GM10847 (cell line): ENCODE results near the gene DIP2A.

Experiments
- POLR2A ChIP-seq: IDR thresholded peaks from 2 replicates; pipeline ENCODE4 v1.6.1; 2011; ENCODE audit not compliant: insufficient read length; ENCODE audit errors: extremely low read depth

Gene DIP2A

DNA sequence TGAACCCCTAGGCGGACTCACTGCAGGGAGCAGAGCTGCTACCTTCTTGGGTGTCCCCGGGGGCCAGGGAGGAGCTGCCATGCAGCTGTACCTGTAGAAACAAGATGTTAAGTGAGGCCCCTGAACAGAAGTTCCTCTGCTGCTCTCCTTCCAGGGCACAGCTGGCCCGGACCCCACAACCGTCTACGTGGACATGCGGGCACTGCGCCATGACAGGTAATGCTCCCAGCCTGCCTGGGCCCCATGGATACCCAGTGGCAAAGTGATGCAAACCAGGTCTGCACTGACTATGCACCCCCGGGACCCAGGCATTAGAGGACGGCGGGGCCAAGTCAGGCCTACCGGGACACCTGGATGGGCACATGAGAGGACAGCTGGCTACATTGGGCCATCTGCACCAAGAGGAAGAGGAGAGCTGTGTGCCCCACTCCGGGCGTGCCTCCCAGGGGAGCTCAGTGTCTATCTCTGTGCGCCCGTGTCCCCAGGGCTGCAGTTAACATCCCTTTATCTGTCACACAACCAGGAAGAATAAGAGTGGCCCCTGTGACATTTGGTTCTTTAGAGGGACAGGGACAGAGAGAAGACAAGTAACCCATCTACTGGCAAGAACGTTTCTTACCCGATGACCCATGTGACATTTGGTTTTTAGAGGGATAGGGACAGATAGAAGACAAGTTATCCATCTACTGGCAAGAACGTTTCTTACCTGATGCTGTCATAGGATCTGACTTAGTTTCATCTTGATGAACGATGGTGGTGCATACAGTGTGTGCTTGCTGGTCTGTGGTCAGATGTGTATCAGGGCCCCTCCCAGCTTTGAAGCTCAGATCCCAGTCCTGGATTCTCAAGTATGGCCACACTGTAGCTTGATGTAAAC, 102.1 kb downstream of the DIP2A start:
- TF ChIP-seq POLR2A: no peak

DNA sequence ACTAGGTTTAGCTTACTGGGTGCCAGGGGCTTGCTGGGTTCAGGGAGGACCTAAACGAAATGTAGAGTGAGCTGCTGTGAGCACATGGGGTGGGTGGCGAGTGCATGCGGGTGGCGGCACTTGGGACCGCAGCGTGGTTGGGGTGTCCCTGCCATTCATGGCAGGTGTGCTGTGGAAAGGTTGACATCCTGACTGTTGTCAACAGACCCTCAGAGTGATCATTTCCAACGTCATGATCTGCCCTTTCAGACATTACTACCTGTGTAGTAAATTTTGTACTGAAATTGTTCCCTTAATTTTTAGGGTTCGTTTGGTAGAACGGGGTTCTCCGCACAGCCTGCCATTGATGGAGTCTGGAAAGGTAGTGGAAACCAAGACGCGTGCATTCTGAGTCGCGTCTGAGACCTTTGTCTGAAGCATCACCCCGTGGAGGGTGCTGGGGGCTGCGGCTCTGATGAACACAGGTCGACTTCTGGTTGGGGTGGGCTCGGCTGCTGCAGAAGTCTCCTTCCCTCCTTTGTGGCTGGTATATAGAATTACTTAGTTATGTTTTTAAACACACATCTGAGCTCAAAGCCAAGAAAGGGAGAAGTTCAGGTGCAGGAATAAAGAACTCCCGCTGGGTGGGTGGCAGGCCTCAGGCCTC, 102.9 kb downstream of the DIP2A start:
- no peak for TF ChIP-seq POLR2A

- no peak for TF ChIP-seq POLR2A
Observed at GRCh38 chr21:46562472-46562871, 103.8 kb downstream of the DIP2A start.

- TF ChIP-seq POLR2A: no peak
Observed at GRCh38 chr21:46562964-46563607, 104.4 kb downstream of the DIP2A start.

- no peak for TF ChIP-seq POLR2A
Observed at GRCh38 chr21:46564391-46564790, 105.7 kb downstream of the DIP2A start.

- no peak for TF ChIP-seq POLR2A
Observed at GRCh38 chr21:46567348-46567747, 108.7 kb downstream of the DIP2A start.

DNA sequence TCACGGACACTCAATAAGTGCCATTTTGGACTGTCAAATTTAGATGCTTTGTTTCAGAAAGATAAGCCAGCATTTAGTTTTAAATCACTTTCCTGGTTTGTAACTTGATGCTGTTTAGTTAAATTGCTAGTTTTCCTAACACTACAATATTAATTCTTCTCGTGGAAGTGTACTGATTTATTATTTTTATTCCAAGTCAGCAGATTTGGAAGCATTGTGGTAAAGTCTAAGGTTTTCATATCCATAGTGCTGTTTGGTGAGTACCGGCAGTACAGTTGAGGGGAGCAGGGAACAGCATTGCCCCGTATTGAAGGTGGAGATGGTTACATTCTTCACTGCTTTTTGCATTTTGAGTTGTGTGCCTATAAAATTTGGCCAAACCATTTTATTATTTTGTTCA, 109.9 kb downstream of the DIP2A start:
- TF ChIP-seq POLR2A: no peak

GRCh38 chr21:46569081-46569480, 110.4 kb downstream of the DIP2A start:
- TF ChIP-seq POLR2A: no peak

DNA sequence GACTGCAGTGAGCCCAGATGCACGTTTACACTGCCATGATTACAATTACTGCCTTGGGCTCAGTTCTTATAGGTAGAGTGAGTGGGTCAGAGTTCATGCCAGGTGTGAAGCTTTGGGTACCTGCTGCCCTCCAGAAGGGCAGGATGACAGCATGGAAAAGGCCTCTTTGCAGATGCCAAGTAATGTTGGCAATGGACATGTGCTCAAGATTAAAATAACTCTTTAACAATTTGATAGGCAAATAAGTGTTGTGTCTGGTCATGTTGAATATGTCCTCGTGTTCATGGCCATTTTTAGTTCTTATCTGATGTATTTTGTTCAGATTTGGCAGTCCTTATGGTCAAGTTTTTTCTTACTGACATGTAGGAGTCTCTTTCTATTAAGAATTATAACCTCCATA, 111.4 kb downstream of the DIP2A start:
- no peak for TF ChIP-seq POLR2A

DNA sequence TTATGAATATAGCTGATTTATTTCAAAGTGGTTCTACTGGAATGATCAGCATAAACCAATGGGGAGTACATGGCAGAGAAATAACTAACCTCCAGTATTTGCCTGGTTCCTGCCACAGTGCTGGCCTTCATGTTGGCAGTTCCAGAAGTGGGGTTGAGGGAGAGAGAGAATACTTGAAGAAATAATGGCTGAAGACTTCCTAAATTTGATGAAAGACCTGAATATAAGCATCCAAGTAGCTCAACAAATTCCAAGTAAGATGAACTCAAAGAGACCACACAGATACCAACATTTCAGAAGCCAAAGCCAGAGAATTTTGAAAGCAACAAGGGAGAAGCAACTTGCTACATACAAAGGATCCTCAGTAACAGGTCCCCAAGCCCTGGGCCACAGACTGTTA, 111.9 kb downstream of the DIP2A start:
- TF ChIP-seq POLR2A: no peak

DNA sequence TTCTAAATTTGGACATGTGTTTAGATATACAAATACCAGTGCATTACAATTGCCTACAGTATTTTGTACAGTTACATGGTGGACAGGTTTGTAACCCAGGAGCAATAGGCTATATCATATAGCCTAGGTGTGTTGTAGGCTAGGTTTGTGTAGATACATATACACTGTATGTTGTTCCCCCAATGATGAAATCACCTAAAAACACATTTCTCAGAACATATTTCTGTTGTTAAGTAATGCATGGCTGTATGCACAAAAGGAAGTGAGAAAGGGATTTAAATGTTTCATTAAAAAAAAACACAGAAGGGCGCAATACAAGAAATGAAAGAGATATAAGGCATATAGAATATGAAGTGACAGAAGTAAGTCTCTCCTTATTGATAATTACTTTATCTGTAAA, 114.2 kb downstream of the DIP2A start:
- no peak for TF ChIP-seq POLR2A

GRCh38 chr21:46581780-46582307, 123.2 kb downstream of the DIP2A start:
- TF ChIP-seq POLR2A: no peak

DNA sequence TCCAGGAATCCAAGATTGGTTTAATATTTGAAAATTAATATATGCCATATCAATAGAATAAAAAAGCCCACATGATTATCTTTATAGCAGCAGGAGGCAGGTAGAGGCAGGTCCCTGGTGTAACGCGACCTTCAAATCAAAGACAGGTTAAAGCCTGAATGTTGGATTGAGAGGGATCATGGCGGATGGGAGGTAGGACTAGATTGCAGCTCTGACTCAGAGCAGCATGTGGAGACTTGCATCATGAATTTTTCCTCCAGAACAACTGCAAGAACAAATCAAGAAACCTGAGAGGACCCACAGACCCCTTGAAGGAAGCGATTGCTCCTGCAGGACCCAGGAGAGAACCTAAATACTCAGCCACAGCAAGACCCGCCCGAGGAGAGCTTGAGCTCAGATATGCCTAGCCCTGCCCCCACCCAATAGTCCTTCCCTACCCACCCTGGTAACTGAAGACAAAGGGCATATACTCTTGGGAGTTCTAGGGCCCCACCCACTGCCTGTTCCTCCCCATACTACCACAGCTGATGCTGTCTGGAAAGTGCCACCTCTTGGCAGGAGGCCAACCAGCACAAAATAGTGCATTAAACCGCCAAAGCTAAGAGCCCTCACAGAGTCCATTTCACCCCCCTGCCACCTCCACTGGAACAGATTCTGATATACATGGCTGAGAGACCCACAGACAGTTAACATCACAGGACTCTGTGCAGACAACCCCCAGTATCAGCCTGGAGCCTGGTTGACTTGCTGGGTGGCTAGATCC, 126.7 kb downstream of the DIP2A start:
- no peak for TF ChIP-seq POLR2A

- TF ChIP-seq POLR2A: no peak
Observed at GRCh38 chr21:46594276-46594675, 135.6 kb downstream of the DIP2A start.

DNA sequence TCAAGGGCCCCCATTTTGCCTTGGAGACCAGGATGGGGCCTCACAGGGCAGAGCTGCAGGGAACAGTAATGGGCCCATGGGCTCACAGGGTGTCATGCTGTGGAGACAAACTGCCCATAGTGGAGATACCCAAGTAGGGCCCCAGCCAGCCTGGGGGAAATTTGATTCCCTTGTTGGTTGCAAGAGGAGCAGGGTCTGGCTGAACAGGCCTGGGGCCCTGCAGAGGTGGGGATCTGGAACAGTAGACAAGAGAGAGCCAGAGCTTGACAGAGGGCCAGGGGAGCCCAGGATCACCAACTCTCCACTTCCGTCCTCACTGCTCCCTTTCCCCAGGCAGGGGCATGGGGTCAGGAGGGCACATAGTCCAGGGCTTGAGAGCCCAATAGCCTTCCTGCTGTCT, 137.5 kb downstream of the DIP2A start:
- TF ChIP-seq POLR2A: no peak

DNA sequence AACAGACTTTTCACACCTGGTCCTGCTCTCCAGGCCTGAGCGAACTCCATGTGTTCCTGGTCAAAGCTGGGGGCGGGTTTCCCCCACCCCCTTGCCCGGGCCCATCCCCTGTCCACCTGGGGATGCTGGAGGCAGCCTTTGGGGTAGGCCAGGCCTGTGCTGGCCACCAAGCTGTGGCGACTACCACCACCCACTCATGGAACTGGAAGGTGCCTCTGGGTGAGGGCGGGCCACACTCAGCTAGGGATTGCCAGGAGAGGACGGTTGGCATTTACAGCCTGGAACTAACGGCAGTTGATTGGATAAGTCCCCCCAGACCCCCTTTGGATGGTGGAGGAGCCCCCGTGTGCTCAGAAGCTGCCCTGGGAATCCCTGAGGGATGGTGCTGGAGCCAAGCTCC, 138.3 kb downstream of the DIP2A start:
- TF ChIP-seq POLR2A: no peak

- TF ChIP-seq POLR2A: no peak
Observed at GRCh38 chr21:46597896-46598343, 139.2 kb downstream of the DIP2A start.
